Endothelial cell of umbilical vein (primary cell): Measurements from ENCODE around the gene LRRN3. TPM values are rescaled to one million over a fixed set of nuclear protein-coding genes. Genes with fewer than 3 reads are reported as not detected.

Experiments used
- BruUV-seq: library from RNA; stranded (reverse); fragments of 400-500 nt; replicated peaks from 2 replicates; lab custom pipeline; 2021; lab: Mats Ljungman, UMichigan
- CTCF ChIA-PET: fragments of 300-600, 350-600 bp; sonication (Branson Sonifier 250); formaldehyde crosslinking; loops from one replicate; lab custom pipeline; 2021; ENCODE audit warnings: antibody characterized with exemption, inconsistent platforms; lab: Charles Lee
- POLR2A ChIA-PET: fragments of 300-600, 350-600 bp; sonication (Branson Sonifier 250); formaldehyde crosslinking; loops from one replicate; lab custom pipeline; 2021; ENCODE audit warnings: antibody characterized with exemption, inconsistent platforms; lab: Charles Lee
- DNase-seq: peaks from one replicate; pipeline ENCODE4 v3.0.0-alpha.2; 2011; ENCODE audit warnings: low read depth, low spot score
- FAIRE-seq: peaks from 2 replicates; lab custom pipeline; 2011; peaks lifted over from hg19 to GRCh38; lab: Jason Lieb, UNC
- H2AFZ ChIP-seq: 2 replicates; pipeline ENCODE4 v1.6.0; 2012; ENCODE audit warnings: low read depth, low read length, control low read depth, inconsistent platforms
- H3K27ac ChIP-seq: 2 replicates; pipeline ENCODE4 v1.5.1; 2011; ENCODE audit warnings: low read depth, mild to moderate bottlenecking, control low read depth, low read length, moderate library complexity; ENCODE audit not compliant: insufficient read depth
- H3K27me3 ChIP-seq, 2 experiments: 2 replicates each; pipeline versions ENCODE4 v1.6.0 to v1.6.1; 2011; ENCODE audit warnings: low read length in 2 of 2, mixed read lengths in 1 of 2; ENCODE audit not compliant: control insufficient read depth in 2 of 2, insufficient read depth in 2 of 2
- H3K36me3 ChIP-seq, 2 experiments: 2 replicates in 1 of 2; 3 replicates in 1 of 2; pipeline ENCODE4 v1.5.1; 2011; ENCODE audit warnings: low read length in 2 of 2, mild to moderate bottlenecking in 1 of 2, moderate library complexity in 1 of 2; ENCODE audit not compliant: control insufficient read depth in 2 of 2, insufficient read depth in 2 of 2; ENCODE audit errors: extremely low read depth in 1 of 2
- H3K4me1 ChIP-seq: 3 replicates; pipeline ENCODE4 v1.5.1; 2011; ENCODE audit warnings: mild to moderate bottlenecking, low read length; ENCODE audit not compliant: control insufficient read depth, insufficient read depth; ENCODE audit errors: extremely low read depth
- H3K4me2 ChIP-seq: 2 replicates; pipeline ENCODE4 v1.6.1; 2011; ENCODE audit warnings: low read length, control low read depth, mixed read lengths; ENCODE audit not compliant: insufficient read depth
- H3K4me3 ChIP-seq, 3 experiments: fragments of 200-600 bp in 1 of 3; sonication (generic), shearing (Covaris generic) in 1 of 3; replicated peaks in 1 of 3; 2 replicates each; pipeline ENCODE4 v1.5.1; 2011 to 2016; ENCODE audit warnings: control low read depth in 3 of 3, low read length in 3 of 3, mild to moderate bottlenecking in 2 of 3, inconsistent platforms in 1 of 3, low read depth in 1 of 3, moderate library complexity in 1 of 3; ENCODE audit not compliant: insufficient read depth in 1 of 3
- H3K79me2 ChIP-seq: 2 replicates; pipeline ENCODE4 v1.6.0; 2012; ENCODE audit warnings: low read length, inconsistent platforms; ENCODE audit not compliant: control insufficient read depth, insufficient read depth
- H3K9ac ChIP-seq: replicated peaks from 2 replicates; pipeline ENCODE3; 2011; ENCODE audit warnings: low read length, control low read depth; ENCODE audit not compliant: insufficient read depth; ENCODE audit errors: extremely low read depth
- H3K9me1 ChIP-seq: replicated peaks from 3 replicates; pipeline ENCODE4 v1.6.0; 2011; ENCODE audit warnings: mild to moderate bottlenecking, low read length; ENCODE audit not compliant: control insufficient read depth, insufficient read depth; ENCODE audit errors: extremely low read depth
- H3K9me3 ChIP-seq: replicated peaks from 2 replicates; pipeline ENCODE4 v1.5.1; 2012; ENCODE audit warnings: low read length, inconsistent platforms; ENCODE audit not compliant: control insufficient read depth, insufficient read depth
- H4K20me1 ChIP-seq: replicated peaks from 2 replicates; pipeline ENCODE3; 2011; ENCODE audit warnings: mild to moderate bottlenecking, low read length; ENCODE audit not compliant: control insufficient read depth, insufficient read depth; ENCODE audit errors: extremely low read depth
- EZH2 ChIP-seq: IDR thresholded peaks from 2 replicates; pipeline ENCODE4 v1.6.1; 2012; ENCODE audit warnings: borderline replicate concordance, low read depth, mild to moderate bottlenecking, moderate library complexity, low read length, inconsistent platforms; ENCODE audit not compliant: severe bottlenecking
- FOS ChIP-seq: IDR thresholded peaks from 2 replicates; pipeline ENCODE4 v1.6.1; 2011; ENCODE audit warnings: mild to moderate bottlenecking, low read length, moderate library complexity, borderline replicate concordance; ENCODE audit not compliant: insufficient read depth
- GATA2 ChIP-seq: IDR thresholded peaks from 2 replicates; pipeline ENCODE4 v1.7.0; 2011; ENCODE audit warnings: low read depth, mild to moderate bottlenecking, moderate library complexity, mixed read lengths, low read length; ENCODE audit not compliant: insufficient read length, insufficient read depth
- JUN ChIP-seq: IDR thresholded peaks from 2 replicates; pipeline ENCODE4 v1.6.1; 2011; ENCODE audit warnings: borderline replicate concordance, low read depth; ENCODE audit not compliant: insufficient read length, insufficient read depth
- MYC ChIP-seq: IDR thresholded peaks from one replicate; pipeline ENCODE4 v1.6.1; 2011; ENCODE audit warnings: mild to moderate bottlenecking, low read depth, low read length
- POLR2A ChIP-seq: IDR thresholded peaks from 2 replicates; pipeline ENCODE4 v1.6.1; 2012; ENCODE audit warnings: low read depth, mild to moderate bottlenecking, control low read depth, low read length
- POLR2AphosphoS5 ChIP-seq: IDR thresholded peaks from 2 replicates; pipeline ENCODE4 v1.6.1; 2012; ENCODE audit warnings: low read depth, mild to moderate bottlenecking, control low read depth, low read length, moderate library complexity; ENCODE audit not compliant: insufficient read depth
- dilution Hi-C: fragments of 300-500 bp; cut with MboI; formaldehyde crosslinking; loops from one replicate; pipeline ENCODE4 v1.15.0; 2019; ENCODE audit warnings: low sequenced_read_pairs; ENCODE audit not compliant: extremely low pct_ligation_motif_present
- intact Hi-C: fragments of 100-400 bp; cut with micrococcal nuclease; formaldehyde crosslinking; loops from one replicate; pipeline ENCODE4 v1.10.0; 2022
- polyA plus RNA-seq, 4 experiments: library from polyadenylated mRNA; depleted of rRNA in 3 of 4; stranded (reverse) in 3 of 4; unstranded in 1 of 4; fragments of >200 nt; gene quantifications; 2 replicates each; pipeline versions ENCODE4 v1.2.1 to v1.2.3, GENCODE V29; 2011 to 2012; ENCODE audit warnings: missing spikeins in 1 of 4
- total RNA-seq: library from RNA; stranded (reverse); gene quantifications from 2 replicates; pipeline ENCODE4 v1.2.3, GENCODE V29; 2021
- TF ChIP-seq, protein P1 (sequence below), 2 donors: IDR thresholded peaks; 1 replicate in 1 of 2; 2 replicates in 1 of 2; pipeline ENCODE4 v1.5.1; 2011; ENCODE audit warnings: low read length in 2 of 2, mild to moderate bottlenecking in 2 of 2, moderate library complexity in 2 of 2, control low read depth in 1 of 2, inconsistent platforms in 1 of 2, low read depth in 1 of 2; ENCODE audit not compliant: insufficient read depth in 1 of 2; ENCODE audit errors: extremely low read depth in 1 of 2
- TF ChIP-seq, protein P2 (sequence below): IDR thresholded peaks from 2 replicates; pipeline ENCODE4 v1.6.1; 2011; ENCODE audit not compliant: insufficient read depth, insufficient read length

Gene LRRN3
- total and polyA plus RNA-seq, 2 donors (not counting 3 experiments of a cell fraction or from before 2014, with no cell fraction given) = not detected

DNA sequence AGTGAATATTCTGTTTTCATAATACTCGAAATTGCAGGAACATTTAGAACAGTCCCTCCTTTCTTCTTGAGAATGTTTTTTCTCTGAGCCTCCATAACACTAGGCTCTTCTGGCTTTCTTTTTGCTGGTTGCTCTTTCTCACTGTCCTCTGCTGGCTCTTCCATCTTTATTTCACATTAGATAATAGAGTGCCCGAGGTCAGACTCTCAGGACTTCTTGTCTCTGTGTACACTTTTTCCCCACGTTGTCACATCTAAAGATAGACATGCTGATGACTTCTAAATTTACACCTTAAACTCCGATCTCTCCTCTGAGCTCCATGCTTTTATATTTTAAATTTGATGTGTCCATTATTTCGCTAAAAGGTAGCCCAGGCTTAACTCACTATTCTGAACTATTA lies 15.4 kb upstream of the LRRN3 start:
- BruUV-seq = no TSS peak
- FAIRE-seq (no peak), DNase-seq (no peak)
- peaks cover 2% of the 10 kb centered on the region for H3K4me1 ChIP-seq
- no peaks in the 10 kb centered on the region for H3K9me1 ChIP-seq
- H3K36me3 ChIP-seq = no peaks in the 10 kb centered on the region
- no peak overlapping the region for H3K4me2 ChIP-seq
- dilution Hi-C loops (no loop called here), intact Hi-C loops (no loop called here)
- H3K79me2 ChIP-seq = no peaks in the 10 kb centered on the region
- no peak overlapping the region for H3K4me3 ChIP-seq
- TF ChIP-seq, protein P1, sequence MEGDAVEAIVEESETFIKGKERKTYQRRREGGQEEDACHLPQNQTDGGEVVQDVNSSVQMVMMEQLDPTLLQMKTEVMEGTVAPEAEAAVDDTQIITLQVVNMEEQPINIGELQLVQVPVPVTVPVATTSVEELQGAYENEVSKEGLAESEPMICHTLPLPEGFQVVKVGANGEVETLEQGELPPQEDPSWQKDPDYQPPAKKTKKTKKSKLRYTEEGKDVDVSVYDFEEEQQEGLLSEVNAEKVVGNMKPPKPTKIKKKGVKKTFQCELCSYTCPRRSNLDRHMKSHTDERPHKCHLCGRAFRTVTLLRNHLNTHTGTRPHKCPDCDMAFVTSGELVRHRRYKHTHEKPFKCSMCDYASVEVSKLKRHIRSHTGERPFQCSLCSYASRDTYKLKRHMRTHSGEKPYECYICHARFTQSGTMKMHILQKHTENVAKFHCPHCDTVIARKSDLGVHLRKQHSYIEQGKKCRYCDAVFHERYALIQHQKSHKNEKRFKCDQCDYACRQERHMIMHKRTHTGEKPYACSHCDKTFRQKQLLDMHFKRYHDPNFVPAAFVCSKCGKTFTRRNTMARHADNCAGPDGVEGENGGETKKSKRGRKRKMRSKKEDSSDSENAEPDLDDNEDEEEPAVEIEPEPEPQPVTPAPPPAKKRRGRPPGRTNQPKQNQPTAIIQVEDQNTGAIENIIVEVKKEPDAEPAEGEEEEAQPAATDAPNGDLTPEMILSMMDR (IDR thresholded peaks at IDR 0.05; ENCODE audit: extremely low read depth in 1 of 2, insufficient read depth in 1 of 2, low read depth in 1 of 2, low read length in 2 of 2) = no peak
- no peak for TF ChIP-seq JUN
- TF ChIP-seq, protein P2, sequence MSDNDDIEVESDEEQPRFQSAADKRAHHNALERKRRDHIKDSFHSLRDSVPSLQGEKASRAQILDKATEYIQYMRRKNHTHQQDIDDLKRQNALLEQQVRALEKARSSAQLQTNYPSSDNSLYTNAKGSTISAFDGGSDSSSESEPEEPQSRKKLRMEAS = no peak
- TF ChIP-seq EZH2 = no peak
- no peak for TF ChIP-seq POLR2AphosphoS5
- no peak for TF ChIP-seq FOS
- no peak for TF ChIP-seq POLR2A
- TF ChIP-seq MYC = no peak
- TF ChIP-seq GATA2 = no peak
- POLR2A ChIA-PET = no interaction called here
- no peaks in the 10 kb centered on the region for H3K9me3 ChIP-seq
- H3K9ac ChIP-seq = no peak overlapping the region
- H3K27ac ChIP-seq = no peak overlapping the region
- CTCF ChIA-PET = no interaction called here
- H3K27me3 ChIP-seq = no peaks in the 10 kb centered on the region
- no peak overlapping the region for H2AFZ ChIP-seq
- no peaks in the 10 kb centered on the region for H4K20me1 ChIP-seq
